ENCODE results near the gene PRKCI.

PRKCI gene

DNA sequence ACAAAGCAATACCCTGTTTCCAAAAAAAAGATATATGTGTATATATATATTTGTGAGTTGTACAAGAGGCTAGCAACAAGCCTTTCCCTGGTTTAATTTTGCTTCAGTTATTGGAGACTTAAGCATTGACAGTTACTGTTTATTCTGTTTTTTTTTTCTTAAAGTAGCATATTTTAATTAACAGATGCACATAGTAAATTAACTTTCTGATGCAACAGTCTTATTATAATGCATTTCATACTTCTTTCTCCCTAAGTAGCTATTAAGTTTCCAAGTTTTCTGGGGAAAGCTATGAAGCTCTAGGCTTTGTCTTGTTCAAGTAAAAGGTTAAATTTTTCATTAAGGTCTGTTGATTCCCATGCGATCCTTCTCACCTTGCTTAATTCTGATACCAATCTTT is 17.9 kb downstream of the PRKCI start:
- TF ChIP-seq, protein P1, sequence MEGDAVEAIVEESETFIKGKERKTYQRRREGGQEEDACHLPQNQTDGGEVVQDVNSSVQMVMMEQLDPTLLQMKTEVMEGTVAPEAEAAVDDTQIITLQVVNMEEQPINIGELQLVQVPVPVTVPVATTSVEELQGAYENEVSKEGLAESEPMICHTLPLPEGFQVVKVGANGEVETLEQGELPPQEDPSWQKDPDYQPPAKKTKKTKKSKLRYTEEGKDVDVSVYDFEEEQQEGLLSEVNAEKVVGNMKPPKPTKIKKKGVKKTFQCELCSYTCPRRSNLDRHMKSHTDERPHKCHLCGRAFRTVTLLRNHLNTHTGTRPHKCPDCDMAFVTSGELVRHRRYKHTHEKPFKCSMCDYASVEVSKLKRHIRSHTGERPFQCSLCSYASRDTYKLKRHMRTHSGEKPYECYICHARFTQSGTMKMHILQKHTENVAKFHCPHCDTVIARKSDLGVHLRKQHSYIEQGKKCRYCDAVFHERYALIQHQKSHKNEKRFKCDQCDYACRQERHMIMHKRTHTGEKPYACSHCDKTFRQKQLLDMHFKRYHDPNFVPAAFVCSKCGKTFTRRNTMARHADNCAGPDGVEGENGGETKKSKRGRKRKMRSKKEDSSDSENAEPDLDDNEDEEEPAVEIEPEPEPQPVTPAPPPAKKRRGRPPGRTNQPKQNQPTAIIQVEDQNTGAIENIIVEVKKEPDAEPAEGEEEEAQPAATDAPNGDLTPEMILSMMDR (IDR thresholded peaks at IDR 0.05; ENCODE audit: low read depth, low read length, missing control alignments) = no peak
- no peak for DNase-seq (ENCODE audit: low read depth)
- no peak overlapping the region for H3K4me3 ChIP-seq (ENCODE audit: low read depth, low read length)

DNA sequence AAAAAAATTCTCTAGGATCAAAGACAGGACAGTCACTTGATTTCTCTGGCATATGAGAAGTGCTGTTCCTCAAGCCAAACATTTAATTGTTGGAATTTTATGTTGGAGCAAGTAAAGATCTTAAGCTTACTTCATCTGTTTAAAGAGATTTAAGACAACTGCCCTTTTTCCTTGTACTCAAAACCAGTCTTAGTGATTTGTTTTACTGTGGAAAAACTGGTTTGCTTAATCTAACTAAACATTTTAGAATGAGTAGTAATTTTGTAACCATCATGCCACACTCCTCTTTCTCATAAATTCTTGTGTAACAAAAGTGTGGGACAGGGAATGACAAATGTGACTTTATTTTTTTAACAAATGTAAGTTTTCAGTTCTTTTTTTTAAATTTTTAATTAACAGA is 18.4 kb downstream of the PRKCI start:
- TF ChIP-seq, protein P1 (IDR thresholded peaks at IDR 0.05; ENCODE audit: low read depth, low read length, missing control alignments) = no peak
- DNase-seq (ENCODE audit: low read depth) = no peak
- no peak overlapping the region for H3K4me3 ChIP-seq (ENCODE audit: low read depth, low read length)

DNA sequence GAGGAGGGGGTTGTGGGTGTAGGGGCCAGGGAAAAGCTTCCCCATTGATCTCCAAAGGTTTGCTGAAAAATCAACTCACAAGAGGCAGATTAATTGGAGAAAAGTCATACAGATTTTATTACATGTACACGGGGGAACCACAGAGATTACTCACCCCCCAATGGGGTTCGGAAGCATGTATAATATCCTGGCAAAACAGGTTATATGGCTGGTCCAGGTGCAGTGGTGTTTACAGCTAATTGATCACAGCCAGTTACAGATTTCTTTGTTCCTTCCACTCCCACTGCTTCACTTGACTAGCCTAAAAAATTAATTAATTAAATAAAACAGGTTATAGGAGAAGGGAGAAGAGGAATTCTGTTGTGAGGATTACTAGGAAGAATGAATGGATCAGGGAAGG is 22.4 kb downstream of the PRKCI start:
- TF ChIP-seq, protein P1 (IDR thresholded peaks at IDR 0.05; ENCODE audit: low read depth, low read length, missing control alignments) = no peak
- no peak for DNase-seq (ENCODE audit: low read depth)
- H3K4me3 ChIP-seq (ENCODE audit: low read depth, low read length) = no peak overlapping the region

DNA sequence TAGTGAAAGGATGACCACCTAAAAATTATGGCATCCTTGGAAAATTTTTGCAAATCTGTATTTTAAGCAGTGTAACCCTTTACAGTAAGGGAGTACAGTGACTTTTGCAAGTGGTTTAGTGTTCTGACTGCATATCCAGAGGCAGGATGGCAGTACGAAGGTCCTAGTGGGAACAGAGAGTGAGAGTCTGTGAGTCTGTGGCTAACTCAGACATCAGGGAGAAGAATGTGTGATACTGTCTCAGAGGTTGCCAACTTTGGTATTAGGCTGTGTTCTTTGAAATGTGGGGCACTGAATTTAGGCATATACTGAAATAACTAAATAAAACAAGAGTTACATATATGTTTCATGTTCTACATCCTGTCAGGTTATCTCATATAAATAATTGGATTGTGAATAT is 25.7 kb downstream of the PRKCI start:
- TF ChIP-seq, protein P1 (IDR thresholded peaks at IDR 0.05; ENCODE audit: low read depth, low read length, missing control alignments) = no peak
- DNase-seq (ENCODE audit: low read depth) = no peak
- no peak overlapping the region for H3K4me3 ChIP-seq (ENCODE audit: low read depth, low read length)

DNA sequence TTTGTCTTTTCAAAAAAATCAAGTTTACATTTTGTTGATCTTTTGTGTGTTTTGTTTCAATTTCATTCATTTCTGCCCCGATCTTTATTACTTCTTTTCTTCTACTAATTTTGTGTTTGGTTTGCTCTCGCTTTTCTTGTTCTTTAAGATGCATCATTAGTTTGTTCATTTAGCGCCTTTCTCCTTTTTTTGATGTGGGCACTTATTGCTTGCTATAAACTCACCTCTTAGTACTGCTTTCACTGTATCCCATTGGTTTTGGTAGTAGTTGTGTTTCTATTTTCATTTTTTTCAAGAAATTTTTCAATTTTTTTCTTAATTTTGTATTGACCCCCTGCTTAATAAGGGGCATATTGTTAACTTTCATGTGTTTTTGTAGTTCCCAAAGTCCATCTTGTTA is 34.4 kb downstream of the PRKCI start:
- TF ChIP-seq, protein P1 (IDR thresholded peaks at IDR 0.05; ENCODE audit: low read depth, low read length, missing control alignments) = no peak
- H3K4me3 ChIP-seq (ENCODE audit: low read depth, low read length) = no peak overlapping the region
- DNase-seq (ENCODE audit: low read depth) = no peak

DNA sequence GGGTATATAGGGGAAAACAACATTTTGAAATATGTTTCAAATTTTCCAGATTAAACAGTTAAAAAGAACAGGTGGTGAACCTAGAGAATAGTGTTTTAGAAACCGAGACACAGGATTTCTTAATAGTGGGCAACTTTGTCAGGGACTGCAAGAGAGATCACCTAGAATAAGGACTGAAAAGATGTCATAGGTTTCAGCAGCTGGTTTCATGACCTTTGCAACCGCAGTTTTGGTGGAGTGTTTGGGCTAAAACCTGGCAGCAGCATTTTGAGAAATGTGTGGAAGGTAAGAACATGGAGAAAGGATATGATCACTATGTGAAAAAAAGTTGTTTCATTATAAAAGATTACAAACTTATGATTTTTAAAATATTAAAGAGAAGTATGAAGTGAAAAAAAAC is 34.9 kb downstream of the PRKCI start:
- TF ChIP-seq, protein P1 (IDR thresholded peaks at IDR 0.05; ENCODE audit: low read depth, low read length, missing control alignments) = no peak
- H3K4me3 ChIP-seq (ENCODE audit: low read depth, low read length) = no peak overlapping the region
- peak; percentile 47 for DNase-seq (ENCODE audit: low read depth)

DNA sequence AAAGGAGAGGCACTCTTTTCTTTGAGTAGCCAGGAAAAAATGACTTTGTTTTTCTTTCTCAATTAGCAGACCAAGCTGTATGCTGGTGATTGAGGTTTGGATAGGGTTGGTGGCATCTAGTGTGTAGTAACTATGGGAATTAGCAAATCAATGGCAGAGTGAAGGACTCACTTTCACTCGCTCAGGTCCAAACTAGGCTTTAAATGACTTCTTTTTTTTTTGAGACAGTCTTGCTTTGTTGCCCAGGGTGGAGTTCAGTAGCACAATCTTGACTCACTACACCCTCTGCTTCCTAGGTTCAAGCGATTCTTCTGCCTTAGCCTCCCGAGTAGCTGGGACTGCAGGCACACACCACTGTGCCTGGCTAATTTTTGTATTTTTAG is 35.9 kb downstream of the PRKCI start:
- no peak for DNase-seq (ENCODE audit: low read depth)
- TF ChIP-seq, protein P1 (IDR thresholded peaks at IDR 0.05; ENCODE audit: low read depth, low read length, missing control alignments) = no peak
- no peak overlapping the region for H3K4me3 ChIP-seq (ENCODE audit: low read depth, low read length)

All from GM12864 (cell line).